ENCODE data around the gene WWC2.
"Not testable (repeated sequence)": the region's sequence is repeated elsewhere in the genome, so short reads cannot be mapped to it uniquely, and the experiment has no call there.

The WWC2 gene

GRCh38 chr4:183323295-183323694, 224.2 kb downstream of the WWC2 start:
- H3K9me3 ChIP-seq (ENCODE audit: low read depth, low read length), result no peaks in the 10 kb centered on the region
- no peak for TF ChIP-seq EZH2 (IDR thresholded peaks at IDR 0.05)
- no peak for TF ChIP-seq POLR2AphosphoS5 (IDR thresholded peaks at IDR 0.05; ENCODE audit: borderline replicate concordance, low read depth, low read length)
- TF ChIP-seq FOXP2 (optimal IDR thresholded peaks at IDR 0.05; ENCODE audit: control extremely low read depth, extremely low read length, insufficient read depth), result no peak
- H3K36me3 ChIP-seq (ENCODE audit: insufficient read depth, low read length), result no peaks in the 10 kb centered on the region
- H3K27ac ChIP-seq, result no peak overlapping the region
- H3K4me3 ChIP-seq, result no peak overlapping the region
- H3K9ac ChIP-seq (ENCODE audit: insufficient read length), result no peak overlapping the region
- DNase-seq (ENCODE audit: low read depth, low spot score), result no peak

GRCh38 chr4:183324056-183324455, 225.0 kb downstream of the WWC2 start:
- not testable (repeated sequence) for H3K4me3 ChIP-seq; H3K9ac ChIP-seq (ENCODE audit: insufficient read length); H3K9me3 ChIP-seq (ENCODE audit: low read depth, low read length)

GRCh38 chr4:183324619-183325018, 225.6 kb downstream of the WWC2 start:
- Histone ChIP-seq H3K9me3 (ENCODE audit: low read depth, low read length) (no peaks in the 10 kb centered on the region), H3K9ac (ENCODE audit: insufficient read length) (no peak overlapping the region), H3K4me3 (no peak overlapping the region), H3K27ac (no peak overlapping the region), H3K36me3 (ENCODE audit: insufficient read depth, low read length) (no peaks in the 10 kb centered on the region)
- DNase-seq (ENCODE audit: low read depth, low spot score), result no peak
- TF ChIP-seq POLR2AphosphoS5 (IDR thresholded peaks at IDR 0.05; ENCODE audit: borderline replicate concordance, low read depth, low read length) (no peak), EZH2 (IDR thresholded peaks at IDR 0.05) (no peak), FOXP2 (optimal IDR thresholded peaks at IDR 0.05; ENCODE audit: control extremely low read depth, extremely low read length, insufficient read depth) (no peak)

More at GRCh38 chr4:183324056-183324455, 225.0 kb downstream of the WWC2 start:
- H3K36me3 ChIP-seq (ENCODE audit: insufficient read depth, low read length); H3K27ac ChIP-seq; DNase-seq (ENCODE audit: low read depth, low spot score): not testable (repeated sequence)

- not testable (repeated sequence) for H3K27ac ChIP-seq; H3K9me3 ChIP-seq (ENCODE audit: low read depth, low read length); H3K36me3 ChIP-seq (ENCODE audit: insufficient read depth, low read length); H3K4me3 ChIP-seq; DNase-seq (ENCODE audit: low read depth, low spot score); H3K9ac ChIP-seq (ENCODE audit: insufficient read length)
Measured at GRCh38 chr4:183326387-183326786, 227.3 kb downstream of the WWC2 start.

- no peak for DNase-seq (ENCODE audit: low read depth, low spot score)
- no peak overlapping the region for H3K9ac ChIP-seq (ENCODE audit: insufficient read length)
- TF ChIP-seq POLR2AphosphoS5 (IDR thresholded peaks at IDR 0.05; ENCODE audit: borderline replicate concordance, low read depth, low read length) (no peak), EZH2 (IDR thresholded peaks at IDR 0.05) (no peak), FOXP2 (optimal IDR thresholded peaks at IDR 0.05; ENCODE audit: control extremely low read depth, extremely low read length, insufficient read depth) (no peak)
Measured at GRCh38 chr4:183326853-183327252, 227.8 kb downstream of the WWC2 start.

GRCh38 chr4:183327827-183328226, 228.8 kb downstream of the WWC2 start:
- no peak overlapping the region for H3K27ac ChIP-seq
- no peaks in the 10 kb centered on the region for H3K36me3 ChIP-seq (ENCODE audit: insufficient read depth, low read length)
- TF ChIP-seq FOXP2 (optimal IDR thresholded peaks at IDR 0.05; ENCODE audit: control extremely low read depth, extremely low read length, insufficient read depth) (no peak), EZH2 (IDR thresholded peaks at IDR 0.05) (no peak), POLR2AphosphoS5 (IDR thresholded peaks at IDR 0.05; ENCODE audit: borderline replicate concordance, low read depth, low read length) (no peak)
- DNase-seq (ENCODE audit: low read depth, low spot score), result no peak
- H3K4me3 ChIP-seq, result no peak overlapping the region
- H3K9me3 ChIP-seq (ENCODE audit: low read depth, low read length), result no peaks in the 10 kb centered on the region
- no peak overlapping the region for H3K9ac ChIP-seq (ENCODE audit: insufficient read length)

More at GRCh38 chr4:183326853-183327252, 227.8 kb downstream of the WWC2 start:
- Histone ChIP-seq H3K36me3 (ENCODE audit: insufficient read depth, low read length) (no peaks in the 10 kb centered on the region), H3K9me3 (ENCODE audit: low read depth, low read length) (no peaks in the 10 kb centered on the region), H3K4me3 (no peak overlapping the region), H3K27ac (no peak overlapping the region)

- TF ChIP-seq POLR2AphosphoS5 (IDR thresholded peaks at IDR 0.05; ENCODE audit: borderline replicate concordance, low read depth, low read length) (no peak), FOXP2 (optimal IDR thresholded peaks at IDR 0.05; ENCODE audit: control extremely low read depth, extremely low read length, insufficient read depth) (no peak), EZH2 (IDR thresholded peaks at IDR 0.05) (no peak)
- H3K27ac ChIP-seq, result no peak overlapping the region
- no peaks in the 10 kb centered on the region for H3K36me3 ChIP-seq (ENCODE audit: insufficient read depth, low read length)
Measured at GRCh38 chr4:183328832-183329231, 229.8 kb downstream of the WWC2 start.

GRCh38 chr4:183329244-183329643, 230.2 kb downstream of the WWC2 start:
- TF ChIP-seq EZH2 (IDR thresholded peaks at IDR 0.05), result no peak
- Histone ChIP-seq H3K4me3 (no peak overlapping the region), H3K27ac (no peak overlapping the region), H3K36me3 (ENCODE audit: insufficient read depth, low read length) (no peaks in the 10 kb centered on the region), H3K9me3 (ENCODE audit: low read depth, low read length) (no peaks in the 10 kb centered on the region), H3K9ac (ENCODE audit: insufficient read length) (no peak overlapping the region)
- no peak for DNase-seq (ENCODE audit: low read depth, low spot score)

More at GRCh38 chr4:183328832-183329231, 229.8 kb downstream of the WWC2 start:
- no peak overlapping the region for H3K9ac ChIP-seq (ENCODE audit: insufficient read length)
- H3K9me3 ChIP-seq (ENCODE audit: low read depth, low read length), result no peaks in the 10 kb centered on the region
- DNase-seq (ENCODE audit: low read depth, low spot score), result no peak
- H3K4me3 ChIP-seq, result no peak overlapping the region

GRCh38 chr4:183329954-183330742, 231.1 kb downstream of the WWC2 start:
- DNase-seq (ENCODE audit: low read depth, low spot score), result no peak
- Histone ChIP-seq H3K36me3 (ENCODE audit: insufficient read depth, low read length) (no peaks in the 10 kb centered on the region), H3K27ac (no peak overlapping the region), H3K4me3 (no peak overlapping the region), H3K9ac (ENCODE audit: insufficient read length) (no peak overlapping the region), H3K9me3 (ENCODE audit: low read depth, low read length) (no peaks in the 10 kb centered on the region)
- no peak for TF ChIP-seq EZH2 (IDR thresholded peaks at IDR 0.05)
- TF ChIP-seq POLR2AphosphoS5 (IDR thresholded peaks at IDR 0.05; ENCODE audit: borderline replicate concordance, low read depth, low read length), result no peak
- no peak for TF ChIP-seq FOXP2 (optimal IDR thresholded peaks at IDR 0.05; ENCODE audit: control extremely low read depth, extremely low read length, insufficient read depth)
